B cell (primary cell): ENCODE data around the gene SIRT1.

ENCODE experiments used
- CTCF ChIP-seq: fragments of 200-600 bp; IDR thresholded peaks from one replicate; pipeline ENCODE4 v1.8.0; 2022; ENCODE audit warnings: antibody characterized with exemption, mild to moderate bottlenecking
- EZH2 ChIP-seq: IDR thresholded peaks from 2 replicates; pipeline ENCODE4 v1.6.1; 2012; ENCODE audit warnings: borderline replicate concordance, low read depth, mild to moderate bottlenecking, moderate library complexity, low read length; ENCODE audit not compliant: insufficient read depth, poor library complexity, severe bottlenecking

GRCh38 chr10:67936416-67936815, 52.0 kb downstream of the SIRT1 start:
- TF ChIP-seq EZH2, result no peak
- no peak for TF ChIP-seq CTCF
